ENCODE results near the gene ABCC10. TPM values are rescaled to one million over a fixed set of nuclear protein-coding genes. Genes with fewer than 3 reads are reported as not detected.
A peak's percentile ranks its signal among the peaks of the same experiment; 100 is the strongest.

Gene ABCC10, protein sequence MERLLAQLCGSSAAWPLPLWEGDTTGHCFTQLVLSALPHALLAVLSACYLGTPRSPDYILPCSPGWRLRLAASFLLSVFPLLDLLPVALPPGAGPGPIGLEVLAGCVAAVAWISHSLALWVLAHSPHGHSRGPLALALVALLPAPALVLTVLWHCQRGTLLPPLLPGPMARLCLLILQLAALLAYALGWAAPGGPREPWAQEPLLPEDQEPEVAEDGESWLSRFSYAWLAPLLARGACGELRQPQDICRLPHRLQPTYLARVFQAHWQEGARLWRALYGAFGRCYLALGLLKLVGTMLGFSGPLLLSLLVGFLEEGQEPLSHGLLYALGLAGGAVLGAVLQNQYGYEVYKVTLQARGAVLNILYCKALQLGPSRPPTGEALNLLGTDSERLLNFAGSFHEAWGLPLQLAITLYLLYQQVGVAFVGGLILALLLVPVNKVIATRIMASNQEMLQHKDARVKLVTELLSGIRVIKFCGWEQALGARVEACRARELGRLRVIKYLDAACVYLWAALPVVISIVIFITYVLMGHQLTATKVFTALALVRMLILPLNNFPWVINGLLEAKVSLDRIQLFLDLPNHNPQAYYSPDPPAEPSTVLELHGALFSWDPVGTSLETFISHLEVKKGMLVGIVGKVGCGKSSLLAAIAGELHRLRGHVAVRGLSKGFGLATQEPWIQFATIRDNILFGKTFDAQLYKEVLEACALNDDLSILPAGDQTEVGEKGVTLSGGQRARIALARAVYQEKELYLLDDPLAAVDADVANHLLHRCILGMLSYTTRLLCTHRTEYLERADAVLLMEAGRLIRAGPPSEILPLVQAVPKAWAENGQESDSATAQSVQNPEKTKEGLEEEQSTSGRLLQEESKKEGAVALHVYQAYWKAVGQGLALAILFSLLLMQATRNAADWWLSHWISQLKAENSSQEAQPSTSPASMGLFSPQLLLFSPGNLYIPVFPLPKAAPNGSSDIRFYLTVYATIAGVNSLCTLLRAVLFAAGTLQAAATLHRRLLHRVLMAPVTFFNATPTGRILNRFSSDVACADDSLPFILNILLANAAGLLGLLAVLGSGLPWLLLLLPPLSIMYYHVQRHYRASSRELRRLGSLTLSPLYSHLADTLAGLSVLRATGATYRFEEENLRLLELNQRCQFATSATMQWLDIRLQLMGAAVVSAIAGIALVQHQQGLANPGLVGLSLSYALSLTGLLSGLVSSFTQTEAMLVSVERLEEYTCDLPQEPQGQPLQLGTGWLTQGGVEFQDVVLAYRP (N-terminal part only)
- total RNA-seq (2021), result 28.4 and 28.7 TPM in 2 replicates
- percentile 58 among the genes with signal in this experiment for Bru-seq, nascent RNA
- percentile 62 among the genes with signal in this experiment for BruChase-seq, experiment 1, labeled RNA remaining after a 2-hour chase
- percentile 61 among the genes with signal in this experiment for BruChase-seq, experiment 2, labeled RNA remaining after a 6-hour chase
- long read RNA-seq, full-length matches to known transcripts, result 1 of 12 reads
- long read RNA-seq, partial matches to known transcripts, result 5 of 12 reads
- long read RNA-seq, other reads (novel, unspliced or antisense), result 6 of 12 reads

DNA sequence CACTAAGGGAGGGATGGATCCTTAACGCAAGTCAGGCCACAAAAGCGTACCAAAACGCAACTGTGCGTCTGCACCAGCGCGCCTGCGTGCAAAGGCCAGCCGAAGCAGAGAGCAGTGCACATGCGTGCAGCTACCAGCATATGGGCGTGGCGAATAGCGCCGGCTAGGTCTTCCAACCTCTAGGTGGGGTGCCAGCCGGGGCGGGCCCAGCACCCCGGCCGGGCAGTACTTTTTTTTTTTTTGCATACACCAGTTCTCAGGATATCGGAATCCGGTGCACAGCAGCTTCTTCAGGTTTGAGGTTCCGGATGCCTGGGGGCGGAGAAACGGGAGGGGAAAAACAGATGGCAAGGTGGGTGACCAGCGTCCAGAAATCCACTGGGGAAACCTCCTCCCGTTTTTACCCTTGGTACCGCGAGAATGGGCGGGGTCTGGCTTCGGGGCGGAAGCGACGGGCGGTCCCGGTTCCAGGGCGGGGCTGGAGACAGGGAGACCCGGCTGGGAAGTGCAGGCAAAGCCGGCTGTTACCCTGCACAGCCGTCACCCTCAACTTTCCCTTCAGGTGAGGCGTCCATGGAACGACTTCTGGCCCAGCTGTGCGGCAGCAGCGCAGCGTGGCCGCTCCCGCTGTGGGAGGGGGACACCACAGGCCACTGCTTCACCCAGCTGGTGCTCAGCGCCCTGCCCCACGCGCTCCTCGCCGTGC, at the start of gene ABCC10:
TSS of gene ABCC10 (plus strand) at position 136 of the 706 bp plus-strand sequence. CDS start at position 574, 438 bp downstream.
- H3F3A ChIP-seq (ENCODE audit: insufficient read depth, low read depth), result peaks cover 8% of the 10 kb centered on the region; the same call in 1 of the 2 replicates
- H3K79me2 ChIP-seq (ENCODE audit: low read depth), result peaks cover 22% of the 10 kb centered on the region
- H3K27me3 ChIP-seq (ENCODE audit: insufficient read depth, low read depth), result no peaks in the 10 kb centered on the region
- peak; percentile 91 to 96 for DNase-seq
- BruUV-seq (replicated peaks), result TSS peak; percentile 96
- peak within 1 kb of the TSS; percentile 64 for H3K27ac ChIP-seq
- intact Hi-C loops (cut with micrococcal nuclease; ENCODE audit: unreplicated experiment), result loop anchor here (2.0 to 5.0 kb wide), 2 partner anchors 27 to 60 kb away; partner anchors contain the start of genes DLK2 and ZNF318
- H3K9me2 ChIP-seq (ENCODE audit: insufficient read depth), result no peaks in the 10 kb centered on the region
- peak within 1 kb of the TSS; percentile 87 for H3K4me3 ChIP-seq
- ChIA-PET POLR2A (ENCODE audit: unreplicated experiment) (interaction anchor here (0.6 to 0.8 kb wide), 5 partner anchors 9 to 1643 kb away, joined by 3 to 10 read pairs (median 7); partner anchors contain the start of gene CUL7), CTCF (interaction anchor here (0.7 kb wide), 2 partner anchors 19 to 26 kb away, joined by 4 read pairs; no protein-coding TSS in a partner anchor)
- H3K4me2 ChIP-seq, result peak within 1 kb of the TSS; percentile 94
- H3K4me1 ChIP-seq (replicated peaks; ENCODE audit: insufficient read depth), result peaks cover 19% of the 10 kb centered on the region
- no peaks in the 10 kb centered on the region for H3K36me3 ChIP-seq (ENCODE audit: low read depth)
- H3K9me3 ChIP-seq (ENCODE audit: insufficient read depth, low read depth), result no peaks in the 10 kb centered on the region
- H2AFZ ChIP-seq, result peak within 1 kb of the TSS; percentile 80
- no peak for TF ChIP-seq EZH2 (IDR thresholded peaks at IDR 0.05; ENCODE audit: low read depth)
- TF ChIP-seq, protein P1, sequence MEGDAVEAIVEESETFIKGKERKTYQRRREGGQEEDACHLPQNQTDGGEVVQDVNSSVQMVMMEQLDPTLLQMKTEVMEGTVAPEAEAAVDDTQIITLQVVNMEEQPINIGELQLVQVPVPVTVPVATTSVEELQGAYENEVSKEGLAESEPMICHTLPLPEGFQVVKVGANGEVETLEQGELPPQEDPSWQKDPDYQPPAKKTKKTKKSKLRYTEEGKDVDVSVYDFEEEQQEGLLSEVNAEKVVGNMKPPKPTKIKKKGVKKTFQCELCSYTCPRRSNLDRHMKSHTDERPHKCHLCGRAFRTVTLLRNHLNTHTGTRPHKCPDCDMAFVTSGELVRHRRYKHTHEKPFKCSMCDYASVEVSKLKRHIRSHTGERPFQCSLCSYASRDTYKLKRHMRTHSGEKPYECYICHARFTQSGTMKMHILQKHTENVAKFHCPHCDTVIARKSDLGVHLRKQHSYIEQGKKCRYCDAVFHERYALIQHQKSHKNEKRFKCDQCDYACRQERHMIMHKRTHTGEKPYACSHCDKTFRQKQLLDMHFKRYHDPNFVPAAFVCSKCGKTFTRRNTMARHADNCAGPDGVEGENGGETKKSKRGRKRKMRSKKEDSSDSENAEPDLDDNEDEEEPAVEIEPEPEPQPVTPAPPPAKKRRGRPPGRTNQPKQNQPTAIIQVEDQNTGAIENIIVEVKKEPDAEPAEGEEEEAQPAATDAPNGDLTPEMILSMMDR (conservative IDR thresholded peaks at IDR 0.05), result peak; percentile 47; the same call in 1 of the 2 replicates
- no peaks in the 10 kb centered on the region for H4K20me1 ChIP-seq (ENCODE audit: insufficient read depth)

DNA sequence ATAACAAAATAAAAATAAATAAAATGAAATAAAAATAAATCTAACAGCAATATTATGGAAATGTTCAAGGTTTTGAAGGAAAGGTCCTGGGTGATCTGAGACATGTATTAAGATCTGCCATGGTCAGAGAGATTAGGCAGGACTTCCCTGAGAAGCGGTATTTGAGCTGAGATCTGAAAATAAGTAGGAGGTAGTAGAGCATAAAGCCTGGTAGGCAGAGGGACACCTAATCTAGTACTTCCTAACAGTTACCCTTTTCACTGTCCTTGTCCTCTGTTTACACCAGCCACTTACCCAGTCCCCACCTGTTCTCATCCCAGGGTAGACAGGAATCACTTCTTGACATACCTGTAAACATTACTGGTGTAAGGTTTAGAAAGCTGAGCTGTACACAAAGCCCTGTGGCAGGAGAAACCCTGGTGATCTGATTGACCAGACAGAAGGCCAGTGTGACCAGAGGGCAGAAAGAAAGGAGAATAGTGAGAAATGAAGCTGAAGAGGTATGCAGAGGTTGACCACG, 49.6 kb upstream of the ABCC10 start:
- Histone ChIP-seq H3K4me2 (no peak overlapping the region), H3K27ac (no peak overlapping the region), H3K9me3 (ENCODE audit: insufficient read depth, low read depth) (no peaks in the 10 kb centered on the region), H4K20me1 (ENCODE audit: insufficient read depth) (no peaks in the 10 kb centered on the region), H3F3A (ENCODE audit: insufficient read depth, low read depth) (peaks cover 3% of the 10 kb centered on the region; the same call in 1 of the 2 replicates), H3K79me2 (ENCODE audit: low read depth) (no peaks in the 10 kb centered on the region), H3K36me3 (ENCODE audit: low read depth) (no peaks in the 10 kb centered on the region), H3K27me3 (ENCODE audit: insufficient read depth, low read depth) (no peaks in the 10 kb centered on the region), H3K4me3 (no peak overlapping the region), H3K4me1 (replicated peaks; ENCODE audit: insufficient read depth) (peaks cover 7% of the 10 kb centered on the region), H2AFZ (no peak overlapping the region), H3K9me2 (ENCODE audit: insufficient read depth) (peaks cover 5% of the 10 kb centered on the region; the same call in 1 of the 2 replicates)
- TF ChIP-seq, protein P1 (conservative IDR thresholded peaks at IDR 0.05), result no peak
- CTCF ChIA-PET, result no interaction called here
- BruUV-seq (replicated peaks), result no TSS peak
- no peak for DNase-seq
- intact Hi-C loops (cut with micrococcal nuclease; ENCODE audit: unreplicated experiment), result no loop called here
- POLR2A ChIA-PET (ENCODE audit: unreplicated experiment), result interaction anchor here (0.6 kb wide), 1 partner anchor 680 kb away, joined by 4 read pairs; no protein-coding TSS in a partner anchor
